Measurements from ENCODE around the gene HCK. TPM values are rescaled to one million over a fixed set of nuclear protein-coding genes. Genes with fewer than 3 reads are reported as not detected.

The HCK gene
- total RNA-seq, result not detected

DNA sequence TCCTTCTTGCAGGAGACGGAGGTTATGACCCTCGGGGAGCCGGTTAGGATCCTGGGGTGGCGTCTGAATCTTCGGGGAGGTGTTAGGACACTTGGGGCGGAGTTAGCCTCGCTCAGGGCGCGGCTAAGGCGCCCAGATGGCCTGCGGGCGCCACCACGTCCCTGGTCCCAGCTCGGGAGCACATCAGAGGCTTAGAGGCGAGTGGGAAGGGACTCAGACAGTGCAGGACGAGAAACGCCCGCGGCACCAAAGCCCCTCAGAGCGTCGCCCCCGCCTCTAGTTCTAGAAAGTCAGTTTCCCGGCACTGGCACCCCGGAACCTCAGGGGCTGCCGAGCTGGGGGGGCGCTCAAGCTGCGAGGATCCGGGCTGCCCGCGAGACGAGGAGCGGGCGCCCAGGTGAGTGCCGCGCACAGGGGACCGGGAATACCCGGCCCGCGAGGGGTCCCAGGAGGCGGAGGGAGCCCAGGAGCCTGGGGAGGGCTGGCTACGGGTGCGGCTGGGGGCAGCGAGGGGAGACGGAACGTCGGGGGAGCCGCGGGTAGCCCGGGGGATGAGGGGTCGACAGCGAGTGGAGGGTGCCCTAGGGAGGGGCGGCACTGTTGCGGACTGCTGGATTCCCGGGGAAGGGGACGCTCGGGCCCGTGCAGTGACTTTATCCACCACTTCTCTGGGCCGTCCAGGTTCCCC lies at the start of gene HCK:
Gene HCK, plus strand, starts transcription at position 153 of the 688 bp plus-strand sequence.
- DNase-seq, result no peak
- H3K27me3 Mint-ChIP-seq, result peaks cover 61% of the 10 kb centered on the region
- H3K27ac Mint-ChIP-seq, result no peak within 1 kb of the TSS
- peaks cover 13% of the 10 kb centered on the region for H3K4me1 Mint-ChIP-seq
- no peaks in the 10 kb centered on the region for H3K36me3 Mint-ChIP-seq
- no peaks in the 10 kb centered on the region for H3K9me3 Mint-ChIP-seq
- H3K4me3 Mint-ChIP-seq, result peak within 1 kb of the TSS; percentile 69

DNA sequence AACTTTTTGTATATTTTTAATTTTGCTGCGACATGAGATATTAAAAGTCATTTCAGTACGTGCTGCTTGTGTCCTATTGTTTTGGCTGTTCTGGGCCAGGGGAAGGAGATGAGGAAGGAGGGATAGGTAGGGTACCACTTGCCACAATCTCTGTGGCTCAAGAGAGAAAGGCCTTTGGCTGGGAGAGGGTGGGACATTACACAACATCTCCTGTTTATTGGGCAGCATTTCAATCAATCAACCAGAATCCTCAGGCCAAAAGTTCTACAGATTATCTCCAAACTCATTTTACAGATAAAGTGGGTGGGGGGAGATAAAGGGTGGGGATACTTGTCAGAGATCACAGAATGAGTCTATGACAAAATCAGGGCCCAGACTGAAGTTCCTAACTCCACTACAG lies 48.7 kb upstream of the HCK start:
- no peak for DNase-seq
- Mint-ChIP-seq H3K9me3 (no peaks in the 10 kb centered on the region), H3K36me3 (no peaks in the 10 kb centered on the region), H3K4me1 (peaks cover 6% of the 10 kb centered on the region), H3K27ac (no peak overlapping the region), H3K4me3 (no peak overlapping the region), H3K27me3 (peaks cover 2% of the 10 kb centered on the region)

DNA sequence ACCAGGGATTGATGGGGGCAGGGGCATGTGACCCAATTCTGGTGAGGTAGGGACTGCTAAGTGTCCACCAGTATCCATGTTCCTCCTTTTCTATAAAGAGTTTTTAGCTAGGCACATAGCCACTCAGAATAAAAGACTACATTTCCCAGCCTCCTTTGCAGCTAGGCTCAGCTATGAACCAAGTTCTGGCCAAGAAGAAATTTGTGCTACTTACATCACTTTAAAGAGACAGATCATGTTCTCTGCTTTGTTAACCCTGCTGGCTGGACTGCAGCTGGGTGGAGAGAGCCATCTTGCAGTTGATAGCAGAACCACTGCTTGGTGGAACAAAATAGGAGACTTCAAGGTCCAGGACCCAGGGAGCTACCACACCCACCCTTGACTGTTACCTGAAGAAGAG lies 47.1 kb upstream of the HCK start:
- Mint-ChIP-seq H3K4me3 (no peak overlapping the region), H3K4me1 (peaks cover 6% of the 10 kb centered on the region), H3K9me3 (no peaks in the 10 kb centered on the region), H3K27me3 (peaks cover 4% of the 10 kb centered on the region), H3K36me3 (no peaks in the 10 kb centered on the region), H3K27ac (no peak overlapping the region)
- no peak for DNase-seq

DNA sequence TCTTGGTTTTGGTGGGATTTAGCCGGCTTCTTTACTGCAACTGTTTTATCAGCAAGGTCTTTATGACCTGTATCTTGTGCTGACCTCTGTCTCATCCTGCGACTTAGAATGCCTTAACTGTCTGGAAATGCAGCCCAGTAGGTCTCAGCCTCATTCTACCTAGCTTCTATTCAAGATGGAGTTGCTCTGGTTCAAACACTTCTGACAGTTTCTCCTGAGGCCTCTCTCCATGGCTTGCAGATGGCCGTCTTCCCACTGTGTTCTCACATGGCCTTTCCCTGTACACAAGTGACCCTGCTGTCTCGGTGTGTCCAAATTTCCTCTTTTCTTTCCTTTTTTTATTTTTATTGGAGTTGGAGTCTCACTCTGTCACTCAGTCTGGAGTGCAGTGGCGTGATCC lies 46.0 kb upstream of the HCK start:
- DNase-seq, result no peak
- Mint-ChIP-seq H3K36me3 (no peaks in the 10 kb centered on the region), H3K27me3 (peaks cover 12% of the 10 kb centered on the region), H3K4me1 (peaks cover 6% of the 10 kb centered on the region), H3K27ac (no peak overlapping the region), H3K4me3 (no peak overlapping the region), H3K9me3 (no peaks in the 10 kb centered on the region)

DNA sequence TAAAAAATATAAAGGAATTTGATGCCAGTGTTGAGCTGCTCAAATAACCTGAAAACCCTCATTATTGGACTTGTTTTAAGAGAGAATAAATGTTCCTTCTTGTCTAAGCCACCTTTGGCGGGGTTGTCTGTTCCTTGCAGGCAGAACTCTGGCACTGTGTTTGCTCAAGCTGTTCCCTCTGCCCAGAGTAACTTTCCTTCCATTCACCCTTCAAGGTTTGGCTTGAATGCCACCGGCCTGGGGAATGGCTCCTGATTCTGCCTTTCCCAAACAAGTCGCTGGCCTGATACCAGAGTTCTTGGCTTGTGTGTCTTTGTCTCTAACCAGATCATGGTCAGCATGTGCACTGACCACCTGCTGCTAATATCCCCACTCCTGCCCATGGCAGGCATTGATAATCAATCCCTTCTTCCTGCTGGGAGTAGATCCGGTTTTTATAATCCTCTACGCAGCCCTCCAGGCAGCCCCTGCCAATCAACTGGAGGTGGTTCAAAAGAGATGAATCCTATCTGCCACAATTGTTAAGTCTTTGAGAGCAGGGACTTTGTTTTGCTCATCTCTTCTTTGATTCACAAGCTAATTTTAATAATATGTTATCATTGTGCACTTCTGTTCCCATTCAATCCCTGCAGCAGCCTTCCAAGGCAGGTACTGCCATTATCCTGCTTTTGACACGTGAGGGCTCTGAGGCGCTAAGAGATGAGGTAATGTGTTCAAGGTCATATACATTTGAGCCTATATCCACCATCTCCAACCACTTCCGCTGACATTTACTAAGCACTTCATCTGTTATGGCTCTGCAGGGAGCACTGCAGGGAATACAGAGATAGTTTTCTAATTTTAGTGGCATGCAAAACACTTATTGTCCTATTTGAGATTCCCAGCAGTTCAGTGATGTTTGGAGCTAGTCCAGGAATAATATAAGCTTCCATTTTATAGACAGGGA lies 44.9 kb upstream of the HCK start:
- Mint-ChIP-seq H3K9me3 (no peaks in the 10 kb centered on the region), H3K36me3 (no peaks in the 10 kb centered on the region), H3K4me1 (peaks cover 6% of the 10 kb centered on the region), H3K27me3 (peaks cover 18% of the 10 kb centered on the region), H3K4me3 (no peak overlapping the region), H3K27ac (no peak overlapping the region)
- no peak for DNase-seq

DNA sequence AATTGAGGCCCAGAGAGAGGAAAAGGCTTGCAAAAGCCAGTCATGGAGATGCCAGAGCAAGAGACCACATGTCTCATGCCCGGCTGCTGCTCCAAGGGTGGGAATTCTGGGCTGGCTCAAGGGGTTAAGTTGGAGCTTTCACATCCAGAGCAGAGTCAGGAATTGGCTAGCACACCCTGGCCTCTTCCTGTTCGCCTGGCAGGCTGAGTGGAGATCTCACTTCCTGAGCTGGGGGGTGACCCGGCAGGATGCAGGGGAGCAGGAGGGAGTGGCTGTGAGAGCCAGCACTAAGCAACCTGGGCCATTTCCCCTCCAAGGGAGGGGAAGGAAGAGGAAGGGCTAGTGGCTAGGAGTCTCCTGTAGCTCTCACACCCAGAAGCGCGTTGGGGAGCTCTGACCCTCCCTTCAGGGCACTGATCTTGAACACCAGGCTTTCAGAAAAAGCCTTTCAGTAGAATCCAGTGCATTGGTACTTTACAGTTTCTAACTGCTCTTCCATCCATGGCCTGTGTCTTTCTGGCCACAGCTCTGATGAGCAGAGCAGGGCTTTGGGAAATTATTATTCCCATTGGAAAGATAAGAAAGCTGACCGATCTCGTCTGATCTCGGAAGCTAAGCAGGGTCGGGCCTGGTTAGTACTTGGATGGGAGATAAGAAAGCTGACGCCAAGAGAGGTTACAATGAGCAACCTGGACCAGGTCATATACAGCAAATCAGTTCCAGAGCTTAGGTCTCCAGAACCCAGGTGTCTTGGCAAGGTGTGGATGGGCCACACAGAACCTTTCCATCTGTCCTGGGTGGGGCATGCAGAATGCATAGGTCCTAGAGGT lies 44.0 kb upstream of the HCK start:
- Mint-ChIP-seq H3K4me3 (no peak overlapping the region), H3K27me3 (peaks cover 18% of the 10 kb centered on the region), H3K36me3 (no peaks in the 10 kb centered on the region), H3K4me1 (peaks cover 6% of the 10 kb centered on the region), H3K9me3 (no peaks in the 10 kb centered on the region), H3K27ac (no peak overlapping the region)
- no peak for DNase-seq

DNA sequence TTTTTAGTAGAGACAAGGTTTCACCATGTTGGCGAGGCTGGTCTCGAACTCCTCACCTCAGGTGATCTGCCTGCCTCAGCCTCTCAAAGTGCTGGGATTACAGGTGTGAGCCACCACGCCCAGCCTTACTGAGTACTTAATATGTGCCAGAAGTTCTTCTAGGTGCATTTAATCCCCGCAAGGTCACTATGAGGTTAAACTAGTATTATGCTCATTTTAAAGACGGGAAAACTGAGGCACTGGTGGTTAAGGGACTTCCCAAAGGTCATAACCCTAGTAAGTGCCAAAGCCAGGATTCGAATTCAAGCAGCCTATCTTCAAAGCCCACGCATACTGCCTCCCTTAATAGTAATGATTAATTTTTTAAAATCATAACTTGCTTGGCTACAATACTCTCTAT lies 42.5 kb upstream of the HCK start:
- Mint-ChIP-seq H3K36me3 (no peaks in the 10 kb centered on the region), H3K27ac (no peak overlapping the region), H3K27me3 (peaks cover 22% of the 10 kb centered on the region), H3K4me1 (peaks cover 6% of the 10 kb centered on the region), H3K4me3 (no peak overlapping the region), H3K9me3 (no peaks in the 10 kb centered on the region)
- DNase-seq, result no peak

DNA sequence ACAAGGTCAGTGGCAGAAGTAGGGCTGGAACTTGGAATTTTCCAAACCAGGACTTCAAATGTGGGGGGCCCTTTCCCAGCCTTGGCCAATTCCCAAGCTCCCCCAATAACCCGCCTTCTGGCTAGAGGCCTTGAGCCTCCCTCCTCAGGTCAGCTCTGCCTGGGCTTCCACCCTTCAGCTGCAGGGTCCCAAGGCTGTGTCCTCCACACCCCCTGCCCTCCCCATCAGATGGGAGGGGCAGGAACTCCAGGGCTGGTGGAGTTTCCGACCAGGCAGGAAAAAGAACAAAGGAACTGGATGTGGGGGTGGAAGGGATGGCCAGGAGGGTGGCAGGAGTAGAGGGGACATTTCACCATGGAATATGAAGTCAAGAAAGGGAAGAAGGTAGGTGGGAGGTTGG lies 41.9 kb upstream of the HCK start, which contains the start of gene CCM2L:
Gene CCM2L, plus strand, starts transcription at position 338 of the 400 bp plus-strand sequence. Its CDS starts 17 bp downstream, at position 355.
- Mint-ChIP-seq H3K4me3 (no peak within 1 kb of the TSS), H3K27me3 (peaks cover 22% of the 10 kb centered on the region), H3K27ac (no peak within 1 kb of the TSS), H3K9me3 (no peaks in the 10 kb centered on the region), H3K4me1 (peaks cover 6% of the 10 kb centered on the region), H3K36me3 (no peaks in the 10 kb centered on the region)
- DNase-seq, result no peak

DNA sequence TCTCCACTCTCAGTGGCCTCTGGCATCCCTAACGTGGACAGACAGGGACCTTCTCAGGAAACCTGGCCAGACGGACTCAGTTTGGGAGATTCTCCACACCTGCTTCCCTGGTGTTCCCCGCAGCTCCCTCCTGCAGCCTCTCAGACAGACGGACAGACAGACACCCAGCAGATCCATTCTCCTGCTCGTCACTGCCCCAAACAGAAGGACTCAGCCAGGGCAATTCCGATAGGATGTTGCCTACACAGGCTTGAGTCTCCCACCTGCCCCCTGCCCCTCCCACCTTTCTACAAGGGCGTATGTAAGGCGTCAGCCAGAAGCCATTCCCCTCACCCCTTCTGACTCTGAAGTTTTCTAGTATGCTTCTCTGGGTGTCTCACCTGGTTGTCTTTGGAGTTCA lies 41.4 kb upstream of the HCK start:
- peaks cover 6% of the 10 kb centered on the region for H3K4me1 Mint-ChIP-seq
- H3K27me3 Mint-ChIP-seq, result peaks cover 25% of the 10 kb centered on the region
- H3K27ac Mint-ChIP-seq, result no peak overlapping the region
- no peak overlapping the region for H3K4me3 Mint-ChIP-seq
- no peak for DNase-seq
- no peaks in the 10 kb centered on the region for H3K9me3 Mint-ChIP-seq
- no peaks in the 10 kb centered on the region for H3K36me3 Mint-ChIP-seq

DNA sequence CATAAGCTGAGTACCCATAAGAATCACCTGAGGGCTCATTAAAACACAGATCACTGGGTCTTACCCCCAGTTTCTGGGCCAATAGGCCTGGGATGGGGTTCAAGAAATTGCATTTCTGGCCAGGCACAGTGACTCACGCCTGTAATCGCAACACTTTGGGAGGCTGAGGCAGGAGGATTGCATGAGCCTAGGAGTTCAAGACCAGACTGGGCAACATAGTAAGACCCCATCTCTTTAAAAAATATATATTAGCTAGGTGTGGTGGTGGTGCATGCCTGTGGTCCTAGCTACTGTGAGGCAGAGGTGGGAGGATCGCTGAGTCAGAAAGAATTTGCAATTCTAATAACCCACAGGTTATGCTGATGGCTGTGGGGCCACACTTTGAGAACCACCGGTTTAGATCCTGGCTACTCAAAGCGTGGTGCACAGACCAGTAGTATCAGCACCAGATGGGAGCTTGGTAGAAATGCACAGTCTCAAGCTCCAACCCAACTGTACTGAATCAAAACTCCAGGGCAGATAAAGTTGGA lies 39.8 kb upstream of the HCK start:
- no peaks in the 10 kb centered on the region for H3K9me3 Mint-ChIP-seq
- peaks cover 34% of the 10 kb centered on the region for H3K27me3 Mint-ChIP-seq
- H3K27ac Mint-ChIP-seq, result no peak overlapping the region
- H3K36me3 Mint-ChIP-seq, result no peaks in the 10 kb centered on the region
- H3K4me3 Mint-ChIP-seq, result no peak overlapping the region
- no peak for DNase-seq
- peaks cover 6% of the 10 kb centered on the region for H3K4me1 Mint-ChIP-seq

DNA sequence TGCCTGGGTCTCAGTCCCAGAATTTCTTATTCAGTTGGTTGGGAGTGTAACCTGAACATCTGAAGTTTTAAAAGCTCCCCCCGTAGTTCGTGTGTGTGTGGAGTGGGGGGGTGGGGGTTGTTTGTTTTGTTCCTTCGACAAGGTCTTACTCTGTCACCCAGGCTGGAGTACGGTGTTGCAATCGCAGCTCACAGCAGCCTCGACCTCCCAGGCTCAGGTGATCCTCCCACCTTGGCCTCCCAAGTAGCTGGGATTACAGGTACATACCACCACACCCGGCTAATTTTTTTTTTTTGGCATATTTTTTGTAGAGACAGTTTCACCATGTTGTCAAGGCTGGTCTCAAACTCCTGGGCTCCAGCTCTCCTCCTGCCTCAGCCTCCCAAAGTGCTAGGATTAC lies 38.7 kb upstream of the HCK start:
- Mint-ChIP-seq H3K27ac (no peak overlapping the region), H3K9me3 (no peaks in the 10 kb centered on the region), H3K27me3 (peaks cover 43% of the 10 kb centered on the region), H3K4me3 (no peak overlapping the region), H3K36me3 (no peaks in the 10 kb centered on the region), H3K4me1 (peaks cover under 1% of the 10 kb centered on the region)
- DNase-seq, result no peak

DNA sequence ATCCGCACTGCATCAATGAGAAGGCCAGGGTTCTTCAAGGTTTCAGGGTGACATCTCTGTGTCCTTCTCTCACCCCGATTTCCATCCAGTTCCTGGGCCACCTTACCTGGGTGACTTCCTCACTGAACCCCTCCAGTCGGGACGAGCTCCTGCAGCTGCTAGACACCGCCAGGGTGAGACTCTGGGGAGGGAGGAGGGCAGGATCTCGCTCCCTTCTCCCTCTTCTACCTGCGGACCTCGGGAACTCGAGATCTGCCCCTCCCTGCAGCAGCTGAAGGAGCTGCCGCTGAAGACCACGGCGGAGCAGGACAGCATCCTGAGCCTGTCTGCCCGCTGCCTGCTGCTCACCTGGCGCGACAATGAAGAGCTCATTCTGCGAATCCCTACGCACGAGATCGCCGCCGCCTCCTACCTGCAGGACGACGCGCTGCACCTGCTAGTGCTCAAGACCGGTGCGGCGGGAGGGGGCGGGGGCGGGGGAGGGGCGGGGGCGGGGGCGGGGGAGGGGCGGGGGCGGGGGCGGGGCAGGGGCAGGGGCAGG lies 34.3 kb upstream of the HCK start:
- Mint-ChIP-seq H3K27ac (no peak overlapping the region), H3K4me1 (peaks cover 8% of the 10 kb centered on the region), H3K27me3 (peaks cover 64% of the 10 kb centered on the region), H3K36me3 (no peaks in the 10 kb centered on the region), H3K4me3 (peak overlapping the region; percentile 73), H3K9me3 (no peaks in the 10 kb centered on the region)
- peak; percentile 30 for DNase-seq

DNA sequence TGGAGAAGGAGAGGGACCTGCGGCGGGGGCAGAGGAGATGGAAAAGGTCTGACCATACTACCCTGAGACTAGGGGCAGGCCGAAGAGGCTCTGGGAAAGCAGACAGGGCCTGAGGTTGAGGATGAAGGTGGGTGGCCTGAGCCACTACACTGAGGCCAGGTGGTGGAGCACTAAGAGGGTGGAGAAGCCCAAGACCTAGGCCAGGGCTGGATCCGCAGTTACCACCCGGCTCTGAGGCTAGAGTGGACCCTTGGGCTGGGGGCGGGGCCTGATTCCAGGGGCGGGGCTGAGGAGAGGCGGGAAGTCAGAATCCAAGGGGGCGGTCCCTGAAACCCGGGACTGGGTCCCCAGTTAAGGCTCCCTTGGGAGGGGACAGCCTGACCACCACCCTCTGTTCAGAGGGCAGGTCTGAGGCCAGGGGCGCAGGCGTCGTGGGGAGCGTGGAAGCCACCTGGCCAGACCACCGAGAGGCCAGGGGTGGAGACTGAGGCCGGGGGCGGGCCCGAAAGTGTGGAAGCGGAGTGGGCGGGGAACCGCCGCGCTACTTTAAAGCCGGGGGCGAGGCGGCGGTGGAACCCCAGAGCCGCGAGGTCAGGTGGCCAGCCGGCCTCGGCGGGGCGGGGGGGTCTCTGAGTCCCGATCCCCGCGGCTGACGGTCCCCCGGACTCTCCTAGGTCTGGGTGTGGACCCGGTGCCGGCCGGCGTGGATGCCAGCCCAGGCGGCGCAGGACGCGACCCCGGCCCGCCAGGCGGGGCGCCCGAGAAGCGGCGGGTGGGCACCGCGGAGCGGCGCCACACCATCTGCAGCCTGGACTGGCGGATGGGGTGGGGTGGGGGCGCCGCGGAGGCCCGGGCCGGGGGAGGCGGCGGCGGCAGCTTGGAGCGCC lies 33.5 kb upstream of the HCK start:
- Mint-ChIP-seq H3K4me1 (peaks cover 8% of the 10 kb centered on the region), H3K36me3 (no peaks in the 10 kb centered on the region), H3K27me3 (peaks cover 71% of the 10 kb centered on the region), H3K4me3 (peak overlapping the region; percentile 73), H3K9me3 (no peaks in the 10 kb centered on the region), H3K27ac (no peak overlapping the region)
- DNase-seq, result peak; percentile 42

DNA sequence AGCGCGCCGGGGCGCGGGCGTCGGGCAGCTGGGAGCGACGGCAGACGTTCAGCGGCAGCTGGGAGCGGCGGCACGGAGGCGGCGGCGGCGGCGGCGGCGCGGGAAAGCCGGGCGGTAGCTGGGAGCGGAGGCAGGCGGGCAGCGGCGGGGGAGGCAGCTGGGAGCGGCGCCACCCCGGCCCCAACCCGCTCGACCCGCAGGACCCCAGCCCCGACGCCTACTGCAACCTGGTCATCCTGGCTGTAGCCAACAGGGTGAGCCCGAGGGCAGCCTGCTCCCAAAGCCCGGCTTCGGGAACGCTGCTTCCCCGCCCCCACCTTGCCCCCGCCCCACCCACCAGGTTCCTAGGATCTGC lies 32.9 kb upstream of the HCK start:
- no peaks in the 10 kb centered on the region for H3K36me3 Mint-ChIP-seq
- H3K4me3 Mint-ChIP-seq, result peak overlapping the region; percentile 67
- H3K9me3 Mint-ChIP-seq, result no peaks in the 10 kb centered on the region
- peaks cover 76% of the 10 kb centered on the region for H3K27me3 Mint-ChIP-seq
- peak; percentile 22 for DNase-seq
- H3K4me1 Mint-ChIP-seq, result peaks cover 8% of the 10 kb centered on the region
- H3K27ac Mint-ChIP-seq, result no peak overlapping the region

Data from activated naive CD8-positive, alpha-beta T cell treated with anti-CD3 and anti-CD28 coated beads for 36 hours (primary cell).